HG03135 (cell line): ENCODE results near the gene MSL1.
"Not testable (repeated sequence)": the region's sequence is repeated elsewhere in the genome, so short reads cannot be mapped to it uniquely, and the experiment has no call there.

Experiments
- ATAC-seq: cut with Tn5 transposase; IDR thresholded peaks from one replicate; pipeline ENCODE4 v1.9.1; 2021; ENCODE audit warnings: mild to moderate bottlenecking, moderate library complexity; ENCODE audit not compliant: unreplicated experiment

The MSL1 gene

GRCh38 chr17:40124279-40125141 lies 2.7 kb downstream of the MSL1 start:
- ATAC-seq, result no peak

- no peak for ATAC-seq
Observed at GRCh38 chr17:40129498-40129897, 7.7 kb downstream of the MSL1 start.

GRCh38 chr17:40130352-40131042 lies 8.7 kb downstream of the MSL1 start:
- no peak for ATAC-seq

- no peak for ATAC-seq
Observed at GRCh38 chr17:40134184-40134583, 12.4 kb downstream of the MSL1 start.

- no peak for ATAC-seq
Observed at GRCh38 chr17:40135817-40136216, 14.0 kb downstream of the MSL1 start.

GRCh38 chr17:40139566-40140058 lies 17.8 kb downstream of the MSL1 start:
- peak; percentile 23 for ATAC-seq

GRCh38 chr17:40143166-40143565 lies 21.4 kb downstream of the MSL1 start:
- ATAC-seq, result not testable (repeated sequence)

- ATAC-seq, result no peak
Observed at GRCh38 chr17:40145476-40145875, 23.7 kb downstream of the MSL1 start.

GRCh38 chr17:40148527-40148926 lies 26.8 kb downstream of the MSL1 start:
- ATAC-seq, result no peak

GRCh38 chr17:40150276-40150675 lies 28.5 kb downstream of the MSL1 start:
- no peak for ATAC-seq

GRCh38 chr17:40151414-40151963 lies 29.7 kb downstream of the MSL1 start:
- ATAC-seq, result no peak

GRCh38 chr17:40153603-40154236 lies 31.9 kb downstream of the MSL1 start:
- ATAC-seq, result no peak

GRCh38 chr17:40157973-40158372 lies 36.2 kb downstream of the MSL1 start:
- no peak for ATAC-seq

GRCh38 chr17:40158438-40159013 lies 36.8 kb downstream of the MSL1 start:
- ATAC-seq, result no peak

- no peak for ATAC-seq
Observed at GRCh38 chr17:40159456-40159855, 37.7 kb downstream of the MSL1 start.

- ATAC-seq, result no peak
Observed at GRCh38 chr17:40167685-40168261, 46.0 kb downstream of the MSL1 start.

GRCh38 chr17:40168262-40168832 lies 46.6 kb downstream of the MSL1 start:
- no peak for ATAC-seq

- ATAC-seq, result no peak
Observed at GRCh38 chr17:40170325-40170724, 48.6 kb downstream of the MSL1 start.

- ATAC-seq, result no peak
Observed at GRCh38 chr17:40171750-40172149, 50.0 kb downstream of the MSL1 start.

- no peak for ATAC-seq
Observed at GRCh38 chr17:40173091-40173777, 51.5 kb downstream of the MSL1 start.
